Breast epithelium (tissue), 3 donors: ENCODE data around the gene SEMA4C.

ENCODE experiments used
- POLR2A ChIP-seq: fragments of 450-650 bp; IDR thresholded peaks from one replicate; pipeline ENCODE4 v1.6.1; 2016; ENCODE audit warnings: antibody characterized with exemption, mild to moderate bottlenecking, moderate library complexity
- POLR2AphosphoS5 ChIP-seq, 3 donors: sonication (generic); formaldehyde crosslinking; IDR thresholded peaks; one replicate each; pipeline ENCODE4 v1.6.1; 2017; ENCODE audit warnings: antibody characterized with exemption in 3 of 3
- TF ChIP-seq, protein P1 (sequence below), 3 donors: fragments of 450-650 bp; IDR thresholded peaks; one replicate each; pipeline ENCODE4 v1.5.1; 2016 to 2017; ENCODE audit warnings: antibody characterized with exemption in 3 of 3, mild to moderate bottlenecking in 3 of 3, moderate library complexity in 3 of 3

DNA sequence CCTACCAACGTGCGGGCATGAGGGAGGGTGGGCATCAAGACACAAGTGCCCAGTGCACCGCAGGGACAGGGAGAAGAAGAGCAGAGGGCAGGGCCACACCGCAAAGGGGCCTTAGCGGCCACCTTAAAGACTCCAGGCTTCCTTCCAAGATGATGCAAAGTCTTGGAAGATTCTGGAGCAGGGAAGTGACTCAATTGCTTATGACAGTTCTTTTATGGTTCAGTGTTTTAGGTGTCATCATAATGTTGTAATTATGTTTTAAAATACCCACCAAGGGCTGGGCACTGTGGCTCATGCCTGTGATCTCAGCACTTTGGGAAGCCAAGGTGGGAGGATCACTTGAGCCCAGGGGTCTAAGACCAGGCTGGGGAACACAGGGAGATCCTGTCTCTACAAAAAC lies 44.5 kb upstream of the SEMA4C start:
- TF ChIP-seq, protein P1, sequence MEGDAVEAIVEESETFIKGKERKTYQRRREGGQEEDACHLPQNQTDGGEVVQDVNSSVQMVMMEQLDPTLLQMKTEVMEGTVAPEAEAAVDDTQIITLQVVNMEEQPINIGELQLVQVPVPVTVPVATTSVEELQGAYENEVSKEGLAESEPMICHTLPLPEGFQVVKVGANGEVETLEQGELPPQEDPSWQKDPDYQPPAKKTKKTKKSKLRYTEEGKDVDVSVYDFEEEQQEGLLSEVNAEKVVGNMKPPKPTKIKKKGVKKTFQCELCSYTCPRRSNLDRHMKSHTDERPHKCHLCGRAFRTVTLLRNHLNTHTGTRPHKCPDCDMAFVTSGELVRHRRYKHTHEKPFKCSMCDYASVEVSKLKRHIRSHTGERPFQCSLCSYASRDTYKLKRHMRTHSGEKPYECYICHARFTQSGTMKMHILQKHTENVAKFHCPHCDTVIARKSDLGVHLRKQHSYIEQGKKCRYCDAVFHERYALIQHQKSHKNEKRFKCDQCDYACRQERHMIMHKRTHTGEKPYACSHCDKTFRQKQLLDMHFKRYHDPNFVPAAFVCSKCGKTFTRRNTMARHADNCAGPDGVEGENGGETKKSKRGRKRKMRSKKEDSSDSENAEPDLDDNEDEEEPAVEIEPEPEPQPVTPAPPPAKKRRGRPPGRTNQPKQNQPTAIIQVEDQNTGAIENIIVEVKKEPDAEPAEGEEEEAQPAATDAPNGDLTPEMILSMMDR (IDR thresholded peaks at IDR 0.05) = no peak
- TF ChIP-seq POLR2AphosphoS5 (IDR thresholded peaks at IDR 0.05) = no peak
- no peak for TF ChIP-seq POLR2A
